ENCODE results near the gene WRAP73. TPM values are rescaled to one million over a fixed set of nuclear protein-coding genes. Genes with fewer than 3 reads are reported as not detected.

The WRAP73 gene
- total RNA-seq, 1 experiment from 2014 or later, result 25.3 TPM

GRCh38 chr1:3676581-3677470 is 26.9 kb upstream of the WRAP73 start:
- Mint-ChIP-seq H3K4me1 (ENCODE audit: insufficient read depth, unreplicated experiment) (peaks cover 14% of the 10 kb centered on the region), H3K27ac (ENCODE audit: low read depth, unreplicated experiment) (no peak overlapping the region), H3K36me3 (ENCODE audit: insufficient read depth, unreplicated experiment) (no peaks in the 10 kb centered on the region), H3K4me3 (ENCODE audit: unreplicated experiment) (no peak overlapping the region), H3K9me3 (ENCODE audit: unreplicated experiment) (no peaks in the 10 kb centered on the region), H3K27me3 (ENCODE audit: insufficient read depth, unreplicated experiment) (peaks cover 11% of the 10 kb centered on the region)
- intact Hi-C loops (cut with micrococcal nuclease), result no loop called here
- ChIA-PET CTCF (interaction anchor here (0.7 to 1.4 kb wide), 2 partner anchors 19 to 26 kb away, joined by 4 to 5 read pairs; no protein-coding TSS in a partner anchor), POLR2A (interaction anchor here (0.6 to 1.0 kb wide), 2 partner anchors 18 to 1627 kb away, joined by 3 to 6 read pairs; partner anchors contain the start of gene PRKCZ)
- no peak for DNase-seq (ENCODE audit: unreplicated experiment)
- TF ChIP-seq CTCF (IDR thresholded peaks at IDR 0.05; ENCODE audit: unreplicated experiment), result no peak
- BruUV-seq (replicated peaks), result no TSS peak

- H3K4me1 Mint-ChIP-seq (ENCODE audit: insufficient read depth, unreplicated experiment), result peaks cover 20% of the 10 kb centered on the region
These were observed 25.5 kb upstream of the WRAP73 start for GRCh38 chr1:3675436-3675835.

GRCh38 chr1:3674100-3675094 is 24.5 kb upstream of the WRAP73 start:
- TF ChIP-seq CTCF (IDR thresholded peaks at IDR 0.05; ENCODE audit: unreplicated experiment), result no peak
- no peak overlapping the region for H3K27ac Mint-ChIP-seq (ENCODE audit: low read depth, unreplicated experiment)
- H3K36me3 Mint-ChIP-seq (ENCODE audit: insufficient read depth, unreplicated experiment), result no peaks in the 10 kb centered on the region
- no peaks in the 10 kb centered on the region for H3K9me3 Mint-ChIP-seq (ENCODE audit: unreplicated experiment)
- no peak for DNase-seq (ENCODE audit: unreplicated experiment)
- peaks cover 6% of the 10 kb centered on the region for H3K27me3 Mint-ChIP-seq (ENCODE audit: insufficient read depth, unreplicated experiment)
- CTCF ChIA-PET, result no interaction called here
- H3K4me1 Mint-ChIP-seq (ENCODE audit: insufficient read depth, unreplicated experiment), result peaks cover 13% of the 10 kb centered on the region
- BruUV-seq (replicated peaks), result no TSS peak
- intact Hi-C loops (cut with micrococcal nuclease), result no loop called here
- POLR2A ChIA-PET, result no interaction called here
- H3K4me3 Mint-ChIP-seq (ENCODE audit: unreplicated experiment), result no peak overlapping the region

More at GRCh38 chr1:3675436-3675835, 25.5 kb upstream of the WRAP73 start:
- no peak overlapping the region for H3K27ac Mint-ChIP-seq (ENCODE audit: low read depth, unreplicated experiment)
- no peaks in the 10 kb centered on the region for H3K36me3 Mint-ChIP-seq (ENCODE audit: insufficient read depth, unreplicated experiment)
- CTCF ChIA-PET, result no interaction called here
- TF ChIP-seq CTCF (IDR thresholded peaks at IDR 0.05; ENCODE audit: unreplicated experiment), result no peak
- H3K4me3 Mint-ChIP-seq (ENCODE audit: unreplicated experiment), result no peak overlapping the region
- intact Hi-C loops (cut with micrococcal nuclease), result no loop called here
- POLR2A ChIA-PET, result no interaction called here
- H3K27me3 Mint-ChIP-seq (ENCODE audit: insufficient read depth, unreplicated experiment), result peaks cover 11% of the 10 kb centered on the region
- no TSS peak for BruUV-seq (replicated peaks)
- DNase-seq (ENCODE audit: unreplicated experiment), result no peak
- H3K9me3 Mint-ChIP-seq (ENCODE audit: unreplicated experiment), result no peaks in the 10 kb centered on the region
